ENCODE results near the gene THOC7. TPM values are rescaled to one million over a fixed set of nuclear protein-coding genes. Genes with fewer than 3 reads are reported as not detected.

THOC7 gene
- total RNA-seq, 2 donors from 2014 or later = 61.9 to 76.6 TPM

DNA sequence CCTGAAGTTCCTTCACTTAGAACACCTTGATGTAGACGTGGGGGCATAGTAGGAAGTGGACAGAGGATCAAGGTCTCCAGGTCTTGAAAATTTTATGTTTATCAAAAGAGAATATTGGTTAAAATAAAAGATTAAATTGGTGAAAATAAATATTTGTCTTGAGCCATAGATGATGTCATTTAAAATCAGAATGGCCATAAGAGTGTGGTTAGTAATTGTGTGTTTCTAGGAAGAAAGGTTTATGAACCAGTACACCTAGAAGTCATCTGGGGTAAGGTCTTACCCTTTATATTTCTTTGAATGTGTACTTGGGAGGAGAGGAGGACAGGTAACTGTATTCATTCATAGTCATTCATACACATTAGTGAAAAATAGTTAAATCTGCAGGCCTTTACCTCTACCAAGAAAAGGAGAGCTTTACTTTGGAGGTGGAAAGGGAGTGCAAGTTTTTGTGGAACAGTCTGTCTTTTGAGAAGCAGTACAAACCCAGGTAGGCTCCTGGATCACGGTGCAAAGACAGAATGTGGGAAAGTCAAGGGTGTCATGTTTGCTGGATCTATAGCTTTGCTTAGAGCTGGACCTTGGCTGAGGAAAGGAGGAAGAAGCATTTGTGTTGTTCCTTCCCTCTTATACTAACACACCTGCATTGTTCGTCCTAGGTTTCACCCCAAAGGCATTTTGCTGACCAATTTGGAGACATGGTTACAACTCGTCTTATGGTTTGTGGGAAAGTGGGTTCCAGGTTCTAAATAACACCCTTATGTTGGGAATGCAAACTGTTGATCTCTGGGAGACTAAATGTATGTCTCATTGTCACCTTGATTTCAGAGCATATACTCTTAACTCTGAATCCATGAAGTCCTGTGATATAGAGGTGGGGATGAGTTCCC lies 42.4 kb upstream of the THOC7 start:
- Histone ChIP-seq H3K36me3 (no peaks in the 10 kb centered on the region), H3K27me3 (no peaks in the 10 kb centered on the region), H3K4me3 (no peak overlapping the region), H3K9me3 (no peaks in the 10 kb centered on the region), H3K27ac (no peak overlapping the region), H3K9ac (ENCODE audit: low read depth in 2 of 2, low read length in 2 of 2) (no peak overlapping the region), H3K4me1 (no peaks in the 10 kb centered on the region)
- intact Hi-C loops (cut with DNase I) = loop anchor here (5.0 kb wide), 1 partner anchor 39 kb away; no protein-coding TSS in a partner anchor
- DNase-seq = no peak
- TF ChIP-seq, protein P1, sequence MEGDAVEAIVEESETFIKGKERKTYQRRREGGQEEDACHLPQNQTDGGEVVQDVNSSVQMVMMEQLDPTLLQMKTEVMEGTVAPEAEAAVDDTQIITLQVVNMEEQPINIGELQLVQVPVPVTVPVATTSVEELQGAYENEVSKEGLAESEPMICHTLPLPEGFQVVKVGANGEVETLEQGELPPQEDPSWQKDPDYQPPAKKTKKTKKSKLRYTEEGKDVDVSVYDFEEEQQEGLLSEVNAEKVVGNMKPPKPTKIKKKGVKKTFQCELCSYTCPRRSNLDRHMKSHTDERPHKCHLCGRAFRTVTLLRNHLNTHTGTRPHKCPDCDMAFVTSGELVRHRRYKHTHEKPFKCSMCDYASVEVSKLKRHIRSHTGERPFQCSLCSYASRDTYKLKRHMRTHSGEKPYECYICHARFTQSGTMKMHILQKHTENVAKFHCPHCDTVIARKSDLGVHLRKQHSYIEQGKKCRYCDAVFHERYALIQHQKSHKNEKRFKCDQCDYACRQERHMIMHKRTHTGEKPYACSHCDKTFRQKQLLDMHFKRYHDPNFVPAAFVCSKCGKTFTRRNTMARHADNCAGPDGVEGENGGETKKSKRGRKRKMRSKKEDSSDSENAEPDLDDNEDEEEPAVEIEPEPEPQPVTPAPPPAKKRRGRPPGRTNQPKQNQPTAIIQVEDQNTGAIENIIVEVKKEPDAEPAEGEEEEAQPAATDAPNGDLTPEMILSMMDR (IDR thresholded peaks at IDR 0.05) = no peak

- Histone ChIP-seq H3K9ac (ENCODE audit: low read depth in 2 of 2, low read length in 2 of 2) (no peak overlapping the region), H3K4me3 (no peak overlapping the region), H3K27me3 (no peaks in the 10 kb centered on the region), H3K4me1 (no peaks in the 10 kb centered on the region), H3K27ac (no peak overlapping the region), H3K9me3 (no peaks in the 10 kb centered on the region), H3K36me3 (no peaks in the 10 kb centered on the region)
- TF ChIP-seq, protein P1 (IDR thresholded peaks at IDR 0.05) = no peak
- intact Hi-C loops (cut with DNase I) = no loop called here
- no peak for DNase-seq
Observed at GRCh38 chr3:63900459-63900858, 36.9 kb upstream of the THOC7 start.

- H3K27ac ChIP-seq = no peak overlapping the region
- no peaks in the 10 kb centered on the region for H3K27me3 ChIP-seq
- no peaks in the 10 kb centered on the region for H3K4me1 ChIP-seq
- no peak overlapping the region for H3K4me3 ChIP-seq
- no peak overlapping the region for H3K9ac ChIP-seq (ENCODE audit: low read depth in 2 of 2, low read length in 2 of 2)
- H3K36me3 ChIP-seq = no peaks in the 10 kb centered on the region
- intact Hi-C loops (cut with DNase I) = no loop called here
- no peak for DNase-seq
- H3K9me3 ChIP-seq = no peaks in the 10 kb centered on the region
- TF ChIP-seq, protein P1 (IDR thresholded peaks at IDR 0.05) = no peak
Observed at GRCh38 chr3:63900010-63900409, 36.4 kb upstream of the THOC7 start.

- Histone ChIP-seq H3K9me3 (no peaks in the 10 kb centered on the region), H3K9ac (ENCODE audit: low read depth in 2 of 2, low read length in 2 of 2) (no peak overlapping the region), H3K36me3 (no peaks in the 10 kb centered on the region), H3K27ac (no peak overlapping the region), H3K4me1 (no peaks in the 10 kb centered on the region), H3K27me3 (no peaks in the 10 kb centered on the region), H3K4me3 (no peak overlapping the region)
- intact Hi-C loops (cut with DNase I) = no loop called here
- no peak for DNase-seq
- TF ChIP-seq, protein P1 (IDR thresholded peaks at IDR 0.05) = no peak
Observed at GRCh38 chr3:63896332-63897030, 32.9 kb upstream of the THOC7 start.

GRCh38 chr3:63895422-63896189 lies 32.0 kb upstream of the THOC7 start:
- no peak overlapping the region for H3K9ac ChIP-seq (ENCODE audit: low read depth in 2 of 2, low read length in 2 of 2)
- intact Hi-C loops (cut with DNase I) = no loop called here
- no peak for DNase-seq
- H3K4me3 ChIP-seq = no peak overlapping the region
- no peaks in the 10 kb centered on the region for H3K36me3 ChIP-seq
- TF ChIP-seq, protein P1 (IDR thresholded peaks at IDR 0.05) = no peak
- no peak overlapping the region for H3K27ac ChIP-seq
- H3K9me3 ChIP-seq = no peaks in the 10 kb centered on the region
- H3K4me1 ChIP-seq = no peaks in the 10 kb centered on the region
- H3K27me3 ChIP-seq = no peaks in the 10 kb centered on the region
